GM23338 (cell line): ENCODE results near the gene MYLK2.
A peak's percentile ranks its signal among the peaks of the same experiment; 100 is the strongest.

Experiments
- EZH2phosphoT487 ChIP-seq: fragments of 200-600 bp; sonication (generic); IDR thresholded peaks from one replicate; pipeline ENCODE4 v1.8.1; 2018; ENCODE audit warnings: antibody characterized with exemption; ENCODE audit not compliant: unreplicated experiment
- ZNF114 ChIP-seq: fragments of 250-450 bp; sonication (Bioruptor Pico); IDR thresholded peaks from 2 replicates; pipeline ENCODE4 v1.5.0; 2020; ENCODE audit warnings: mild to moderate bottlenecking, moderate library complexity
- TF ChIP-seq, protein P1 (sequence below), 2 experiments: fragments of 200-600 bp in 1 of 2; sonication (generic) in 1 of 2; conservative IDR thresholded peaks; 2 replicates each; pipeline versions ENCODE4 v1.5.1 to v1.6.1; 2016 to 2017; ENCODE audit warnings: antibody characterized with exemption in 2 of 2, low read depth in 2 of 2, mild to moderate bottlenecking in 2 of 2, moderate library complexity in 1 of 2

DNA sequence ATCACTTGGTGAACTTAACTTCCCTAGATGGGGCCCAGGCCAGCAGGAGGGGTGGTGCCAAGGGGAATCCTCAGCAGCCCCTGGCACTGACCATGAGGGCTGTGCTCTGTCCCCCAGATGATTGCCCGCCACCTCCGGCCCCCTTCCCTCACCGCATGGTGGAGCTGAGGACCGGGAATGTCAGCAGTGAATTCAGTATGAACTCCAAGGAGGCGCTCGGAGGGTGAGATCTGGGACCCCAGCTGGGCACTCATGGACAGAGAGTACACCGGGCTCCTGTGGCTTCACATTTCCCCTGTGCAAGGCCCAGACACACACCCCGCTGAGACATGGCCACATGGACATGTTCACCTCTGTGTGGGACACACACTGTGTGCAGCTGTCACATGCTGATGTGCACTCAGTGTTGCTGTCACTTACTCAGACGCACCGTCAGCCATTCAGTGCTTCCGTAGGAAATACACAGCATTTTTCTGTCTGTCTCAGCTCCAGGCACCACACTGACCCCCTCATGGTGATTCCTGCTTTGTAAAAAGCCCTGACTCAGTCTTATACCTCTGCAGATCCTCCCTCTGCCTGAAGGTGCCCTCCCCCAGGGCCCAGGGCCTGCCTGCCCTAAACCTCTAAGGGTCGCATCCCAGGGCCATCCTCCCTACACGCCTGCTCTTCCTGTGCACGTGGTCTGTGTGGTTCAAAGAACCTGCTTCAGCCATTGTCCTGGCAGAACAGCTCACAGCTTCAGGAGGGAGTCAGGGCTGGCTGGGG lies 4.4 kb downstream of the MYLK2 start:
- TF ChIP-seq, protein P1, sequence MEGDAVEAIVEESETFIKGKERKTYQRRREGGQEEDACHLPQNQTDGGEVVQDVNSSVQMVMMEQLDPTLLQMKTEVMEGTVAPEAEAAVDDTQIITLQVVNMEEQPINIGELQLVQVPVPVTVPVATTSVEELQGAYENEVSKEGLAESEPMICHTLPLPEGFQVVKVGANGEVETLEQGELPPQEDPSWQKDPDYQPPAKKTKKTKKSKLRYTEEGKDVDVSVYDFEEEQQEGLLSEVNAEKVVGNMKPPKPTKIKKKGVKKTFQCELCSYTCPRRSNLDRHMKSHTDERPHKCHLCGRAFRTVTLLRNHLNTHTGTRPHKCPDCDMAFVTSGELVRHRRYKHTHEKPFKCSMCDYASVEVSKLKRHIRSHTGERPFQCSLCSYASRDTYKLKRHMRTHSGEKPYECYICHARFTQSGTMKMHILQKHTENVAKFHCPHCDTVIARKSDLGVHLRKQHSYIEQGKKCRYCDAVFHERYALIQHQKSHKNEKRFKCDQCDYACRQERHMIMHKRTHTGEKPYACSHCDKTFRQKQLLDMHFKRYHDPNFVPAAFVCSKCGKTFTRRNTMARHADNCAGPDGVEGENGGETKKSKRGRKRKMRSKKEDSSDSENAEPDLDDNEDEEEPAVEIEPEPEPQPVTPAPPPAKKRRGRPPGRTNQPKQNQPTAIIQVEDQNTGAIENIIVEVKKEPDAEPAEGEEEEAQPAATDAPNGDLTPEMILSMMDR (conservative IDR thresholded peaks at IDR 0.05; ENCODE audit: low read depth in 2 of 2), result peak in 1 of 2 experiments; percentile 33; a peak in 2 of 4 replicates
- TF ChIP-seq EZH2phosphoT487 (no peak), ZNF114 (CRISPR knock-in tag) (no peak)
